22Rv1 (cell line): Measurements from ENCODE around the gene WWC2.

Source experiments
- H3K27ac ChIP-seq: fragments of 450-650 bp; 2 replicates; pipeline ENCODE4 v1.5.1; 2017
- CTCF ChIP-seq: fragments of 450-650 bp; IDR thresholded peaks from 2 replicates; pipeline ENCODE4 v1.5.1; 2017; ENCODE audit warnings: mild to moderate bottlenecking
- ZFX ChIP-seq: fragments of 450-650 bp; IDR thresholded peaks from 2 replicates; pipeline ENCODE4 v1.6.1; 2017; ENCODE audit warnings: antibody characterized with exemption, borderline replicate concordance

WWC2 gene

DNA sequence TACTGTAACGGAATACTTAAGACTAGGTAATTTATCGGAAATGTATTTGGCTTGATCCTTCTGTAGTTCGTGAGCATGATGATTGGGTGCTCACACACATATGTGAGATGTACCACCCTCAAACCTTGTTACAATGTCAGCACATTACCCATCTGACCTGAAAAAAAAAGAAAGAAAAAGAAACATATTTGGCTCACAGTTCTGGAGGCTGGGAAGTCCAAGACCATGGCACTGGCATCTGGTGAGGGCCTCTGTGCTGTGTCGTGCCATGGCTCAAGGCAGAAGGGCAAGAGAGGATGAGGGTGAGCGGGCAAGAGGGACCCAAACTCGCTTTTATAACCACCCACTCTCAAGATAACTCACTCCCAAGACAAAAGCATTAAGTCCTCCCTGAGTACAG lies 230.2 kb downstream of the WWC2 start:
- TF ChIP-seq CTCF (no peak), ZFX (no peak)
- H3K27ac ChIP-seq = no peak overlapping the region

DNA sequence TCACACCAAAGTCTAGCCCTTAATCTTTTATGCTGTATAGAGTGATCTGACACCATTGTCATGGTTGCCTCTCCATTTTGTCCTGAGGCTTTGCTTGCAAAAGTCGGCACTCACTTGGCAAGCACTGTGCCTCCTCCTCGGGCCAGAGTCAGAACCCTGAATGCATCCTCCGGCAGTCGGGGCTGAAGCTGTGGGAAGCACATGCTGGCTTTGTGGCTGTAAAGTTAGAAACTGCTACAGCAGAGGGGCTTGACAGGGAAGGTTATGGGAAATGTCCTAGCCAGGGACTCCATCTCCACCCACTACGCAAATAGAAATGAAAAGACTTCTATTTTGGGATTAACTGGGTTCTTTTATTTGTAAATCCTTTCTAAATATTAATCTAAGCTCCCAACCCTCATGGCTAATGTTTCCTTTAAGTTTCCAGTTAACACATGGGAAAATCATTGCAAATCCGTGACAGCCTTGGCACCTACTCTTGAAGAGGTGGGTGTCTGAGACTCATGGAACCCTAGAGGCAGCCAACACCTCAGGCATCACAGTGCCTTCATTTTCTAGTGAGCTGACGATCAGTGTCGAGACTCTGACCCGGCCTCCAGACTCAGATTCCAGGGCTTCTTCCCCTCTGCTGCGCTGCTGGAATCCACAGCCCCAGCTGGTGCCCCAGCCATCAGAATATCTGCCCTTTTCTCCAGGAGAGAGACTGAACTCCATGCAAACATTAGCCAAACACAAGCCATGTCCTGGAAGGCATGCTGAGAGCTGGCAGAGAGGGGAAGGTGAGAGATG lies 231.1 kb downstream of the WWC2 start:
- TF ChIP-seq CTCF = no peak
- TF ChIP-seq ZFX = no peak
- no peak overlapping the region for H3K27ac ChIP-seq

- H3K27ac ChIP-seq = no peak overlapping the region
- TF ChIP-seq ZFX = no peak
- no peak for TF ChIP-seq CTCF
These were observed 231.8 kb downstream of the WWC2 start for GRCh38 chr4:183330841-183331240.

DNA sequence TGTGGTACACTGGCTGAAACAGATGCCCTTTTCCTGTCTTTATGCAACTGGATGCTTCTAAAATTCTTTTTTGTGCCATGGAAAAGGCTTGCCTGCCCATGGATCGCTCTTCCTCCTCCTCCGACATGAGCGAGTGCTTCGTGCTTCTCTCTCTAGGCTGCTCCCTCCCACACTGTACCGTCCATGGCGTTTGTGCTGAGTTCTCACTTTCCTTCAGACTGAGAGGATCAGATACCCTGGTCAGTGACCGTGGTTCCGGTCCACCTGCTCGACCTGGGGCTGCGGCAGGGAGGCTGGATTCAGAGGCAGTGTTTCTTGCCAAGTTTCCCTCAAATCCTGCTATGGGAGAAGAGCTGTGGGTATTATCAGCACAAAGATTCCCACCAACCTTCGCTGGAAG lies 233.4 kb downstream of the WWC2 start:
- no peak overlapping the region for H3K27ac ChIP-seq
- TF ChIP-seq CTCF = no peak
- no peak for TF ChIP-seq ZFX

GRCh38 chr4:183333202-183333601 lies 234.1 kb downstream of the WWC2 start:
- no peak overlapping the region for H3K27ac ChIP-seq
- TF ChIP-seq ZFX (no peak), CTCF (no peak)

DNA sequence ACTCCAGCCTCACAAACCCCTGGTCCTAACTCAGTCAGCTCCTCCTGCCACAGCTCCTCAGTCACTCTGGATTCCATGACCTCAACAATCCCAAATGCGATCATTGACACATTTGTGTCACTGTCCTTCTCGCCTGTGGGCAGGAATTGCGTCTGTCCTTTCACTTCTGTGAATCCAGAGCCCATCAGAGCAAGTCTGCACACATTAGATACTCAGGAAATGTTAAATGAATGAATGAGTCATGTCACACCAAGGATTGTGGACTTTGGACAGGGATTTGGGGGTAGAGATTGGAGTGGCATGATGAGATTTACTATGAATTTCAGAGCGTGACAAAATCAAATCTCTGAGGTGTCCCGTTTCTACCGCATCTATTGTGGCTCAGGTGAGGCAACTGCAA lies 234.9 kb downstream of the WWC2 start:
- H3K27ac ChIP-seq = no peak overlapping the region
- TF ChIP-seq ZFX (no peak), CTCF (no peak)

DNA sequence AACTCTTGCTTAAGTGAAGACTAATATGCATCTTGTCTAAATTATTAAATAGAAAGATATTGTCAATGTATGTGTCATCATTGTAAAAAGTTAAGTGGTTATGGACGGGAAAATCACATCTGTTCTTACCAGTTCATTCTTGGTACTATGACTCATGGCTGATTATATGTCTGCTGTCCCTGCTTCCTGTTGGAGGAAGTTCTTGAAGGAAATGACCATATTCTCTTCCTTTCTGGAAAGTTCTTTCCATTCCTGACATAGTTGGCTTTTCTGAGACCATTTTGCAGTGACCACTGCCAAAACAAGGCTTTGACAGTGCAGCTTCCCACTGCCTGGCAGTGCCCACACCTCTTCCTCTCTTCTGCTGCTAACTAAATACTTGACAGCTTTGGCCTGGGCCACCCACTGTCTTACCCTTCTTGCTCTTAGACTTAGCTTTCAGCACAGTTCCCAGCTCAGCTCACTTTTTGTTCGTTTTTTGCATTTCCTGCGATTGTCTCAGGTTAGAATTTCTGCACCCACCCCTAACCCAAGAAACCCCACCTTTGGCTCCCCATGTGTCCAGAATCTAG lies 236.4 kb downstream of the WWC2 start:
- no peak overlapping the region for H3K27ac ChIP-seq
- TF ChIP-seq ZFX (no peak), CTCF (no peak)
